HFF-Myc (cell line): Measurements from ENCODE around the gene MTHFD2.

Experiments used
- DNase-seq: peaks from one replicate; pipeline ENCODE4 v3.0.0-alpha.2; 2011; ENCODE audit warnings: low read depth; ENCODE audit errors: extremely low read depth
- H3K4me3 ChIP-seq: replicated peaks from 2 replicates; pipeline ENCODE4 v1.5.1; 2011; ENCODE audit warnings: low read depth, mild to moderate bottlenecking, control low read depth, low read length
- CTCF ChIP-seq: IDR thresholded peaks from 2 replicates; pipeline ENCODE4 v1.5.1; 2012; ENCODE audit warnings: mild to moderate bottlenecking, low read depth, low read length, control low read depth; ENCODE audit errors: missing control alignments

The MTHFD2 gene

GRCh38 chr2:74250189-74250631 lies 51.8 kb downstream of the MTHFD2 start:
- peak; percentile 81 for TF ChIP-seq CTCF
- DNase-seq = no peak
- no peak overlapping the region for H3K4me3 ChIP-seq

- TF ChIP-seq CTCF = no peak
Observed at GRCh38 chr2:74252036-74252435, 53.6 kb downstream of the MTHFD2 start.

GRCh38 chr2:74252862-74253261 lies 54.4 kb downstream of the MTHFD2 start:
- H3K4me3 ChIP-seq = no peak overlapping the region
- no peak for TF ChIP-seq CTCF
- DNase-seq = no peak

More at GRCh38 chr2:74252036-74252435, 53.6 kb downstream of the MTHFD2 start:
- H3K4me3 ChIP-seq = no peak overlapping the region
- no peak for DNase-seq

- H3K4me3 ChIP-seq = no peak overlapping the region
- DNase-seq = no peak
- TF ChIP-seq CTCF = no peak
Observed at GRCh38 chr2:74253306-74253970, 55.0 kb downstream of the MTHFD2 start.

- TF ChIP-seq CTCF = no peak
- no peak for DNase-seq
- no peak overlapping the region for H3K4me3 ChIP-seq
Observed at GRCh38 chr2:74253971-74254310, 55.5 kb downstream of the MTHFD2 start.

GRCh38 chr2:74255660-74256213 lies 57.3 kb downstream of the MTHFD2 start:
- TF ChIP-seq CTCF = no peak
- DNase-seq = no peak
- H3K4me3 ChIP-seq = no peak overlapping the region
